HepG2 (cell line): ENCODE measurements around the gene FAM184B.

Experiments
- CBFB ChIP-seq: sonication (generic); formaldehyde crosslinking; IDR thresholded peaks from 2 replicates; pipeline ENCODE4 v1.4.0; 2020; ENCODE audit warnings: missing genetic modification reagents
- MTA3 ChIP-seq: sonication (generic); formaldehyde crosslinking; IDR thresholded peaks from 2 replicates; pipeline ENCODE4 v1.4.0; 2020; ENCODE audit warnings: missing genetic modification reagents
- MYC ChIP-seq: sonication (generic); formaldehyde crosslinking; IDR thresholded peaks from 2 replicates; pipeline ENCODE4 v1.9.0; 2021; ENCODE audit warnings: missing genetic modification reagents, borderline replicate concordance
- ZNF34 ChIP-seq: sonication (generic); formaldehyde crosslinking; IDR thresholded peaks from 2 replicates; pipeline ENCODE4 v1.4.0; 2020; ENCODE audit warnings: mild to moderate bottlenecking, missing genetic modification reagents, borderline replicate concordance
- TF ChIP-seq, protein P1 (sequence below): sonication (generic); formaldehyde crosslinking; IDR thresholded peaks from one replicate; pipeline ENCODE4 v1.5.1; 2020; ENCODE audit warnings: mild to moderate bottlenecking, missing genetic modification reagents; ENCODE audit errors: not compliant biosample characterization
- TF ChIP-seq, protein P2 (sequence below): IDR thresholded peaks from 2 replicates; pipeline ENCODE4 v1.6.1; 2012; ENCODE audit warnings: inconsistent platforms
- TF ChIP-seq, protein P3 (sequence below), 2 experiments: fragments of 450-650 bp in 1 of 2; sonication (generic) in 1 of 2; formaldehyde crosslinking; IDR thresholded peaks; 2 replicates each; pipeline versions ENCODE4 v1.5.0 to v1.8.0; 2020 to 2022; ENCODE audit warnings: mild to moderate bottlenecking in 1 of 2, missing genetic modification reagents in 1 of 2
- TF ChIP-seq, protein P4 (sequence below), 2 experiments: IDR thresholded peaks; 2 replicates each; pipeline ENCODE4 v1.6.1; 2011 to 2012; ENCODE audit warnings: low read length in 2 of 2, borderline replicate concordance in 1 of 2, low read depth in 1 of 2, mild to moderate bottlenecking in 1 of 2, moderate library complexity in 1 of 2
- TF ChIP-seq, protein P5 (sequence below): sonication (generic); formaldehyde crosslinking; IDR thresholded peaks from 2 replicates; pipeline ENCODE4 v1.4.0; 2020; ENCODE audit warnings: mild to moderate bottlenecking, missing genetic modification reagents
- TF ChIP-seq, protein P6 (sequence below): sonication (generic); formaldehyde crosslinking; IDR thresholded peaks from 2 replicates; pipeline ENCODE4 v1.8.1; 2023; ENCODE audit warnings: missing genetic modification reagents, inconsistent platforms, borderline replicate concordance
- TF ChIP-seq, protein P7 (sequence below): sonication (generic); formaldehyde crosslinking; conservative IDR thresholded peaks from 2 replicates; pipeline ENCODE4 v1.4.0; 2020; ENCODE audit warnings: missing genetic modification reagents

DNA sequence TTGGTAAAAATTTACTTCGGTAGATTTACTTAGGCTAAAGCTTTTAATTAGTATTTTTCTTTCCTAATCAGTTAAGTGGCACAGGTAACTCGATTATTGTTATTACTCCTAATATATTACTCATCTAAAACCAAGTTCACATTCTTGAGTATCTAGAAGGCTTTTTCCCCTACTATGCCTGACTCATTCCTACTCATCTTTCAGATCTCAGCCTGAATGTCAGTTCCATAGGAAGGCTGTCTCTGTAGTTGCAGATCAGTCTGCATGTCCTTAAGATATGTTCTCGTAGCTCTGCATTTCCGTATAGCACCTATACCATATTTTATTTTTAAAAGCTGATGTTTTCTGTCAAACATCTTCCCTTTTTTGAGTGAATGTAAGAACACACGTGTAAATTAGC lies 5.9 kb upstream of the FAM184B start:
- TF ChIP-seq, protein P1, sequence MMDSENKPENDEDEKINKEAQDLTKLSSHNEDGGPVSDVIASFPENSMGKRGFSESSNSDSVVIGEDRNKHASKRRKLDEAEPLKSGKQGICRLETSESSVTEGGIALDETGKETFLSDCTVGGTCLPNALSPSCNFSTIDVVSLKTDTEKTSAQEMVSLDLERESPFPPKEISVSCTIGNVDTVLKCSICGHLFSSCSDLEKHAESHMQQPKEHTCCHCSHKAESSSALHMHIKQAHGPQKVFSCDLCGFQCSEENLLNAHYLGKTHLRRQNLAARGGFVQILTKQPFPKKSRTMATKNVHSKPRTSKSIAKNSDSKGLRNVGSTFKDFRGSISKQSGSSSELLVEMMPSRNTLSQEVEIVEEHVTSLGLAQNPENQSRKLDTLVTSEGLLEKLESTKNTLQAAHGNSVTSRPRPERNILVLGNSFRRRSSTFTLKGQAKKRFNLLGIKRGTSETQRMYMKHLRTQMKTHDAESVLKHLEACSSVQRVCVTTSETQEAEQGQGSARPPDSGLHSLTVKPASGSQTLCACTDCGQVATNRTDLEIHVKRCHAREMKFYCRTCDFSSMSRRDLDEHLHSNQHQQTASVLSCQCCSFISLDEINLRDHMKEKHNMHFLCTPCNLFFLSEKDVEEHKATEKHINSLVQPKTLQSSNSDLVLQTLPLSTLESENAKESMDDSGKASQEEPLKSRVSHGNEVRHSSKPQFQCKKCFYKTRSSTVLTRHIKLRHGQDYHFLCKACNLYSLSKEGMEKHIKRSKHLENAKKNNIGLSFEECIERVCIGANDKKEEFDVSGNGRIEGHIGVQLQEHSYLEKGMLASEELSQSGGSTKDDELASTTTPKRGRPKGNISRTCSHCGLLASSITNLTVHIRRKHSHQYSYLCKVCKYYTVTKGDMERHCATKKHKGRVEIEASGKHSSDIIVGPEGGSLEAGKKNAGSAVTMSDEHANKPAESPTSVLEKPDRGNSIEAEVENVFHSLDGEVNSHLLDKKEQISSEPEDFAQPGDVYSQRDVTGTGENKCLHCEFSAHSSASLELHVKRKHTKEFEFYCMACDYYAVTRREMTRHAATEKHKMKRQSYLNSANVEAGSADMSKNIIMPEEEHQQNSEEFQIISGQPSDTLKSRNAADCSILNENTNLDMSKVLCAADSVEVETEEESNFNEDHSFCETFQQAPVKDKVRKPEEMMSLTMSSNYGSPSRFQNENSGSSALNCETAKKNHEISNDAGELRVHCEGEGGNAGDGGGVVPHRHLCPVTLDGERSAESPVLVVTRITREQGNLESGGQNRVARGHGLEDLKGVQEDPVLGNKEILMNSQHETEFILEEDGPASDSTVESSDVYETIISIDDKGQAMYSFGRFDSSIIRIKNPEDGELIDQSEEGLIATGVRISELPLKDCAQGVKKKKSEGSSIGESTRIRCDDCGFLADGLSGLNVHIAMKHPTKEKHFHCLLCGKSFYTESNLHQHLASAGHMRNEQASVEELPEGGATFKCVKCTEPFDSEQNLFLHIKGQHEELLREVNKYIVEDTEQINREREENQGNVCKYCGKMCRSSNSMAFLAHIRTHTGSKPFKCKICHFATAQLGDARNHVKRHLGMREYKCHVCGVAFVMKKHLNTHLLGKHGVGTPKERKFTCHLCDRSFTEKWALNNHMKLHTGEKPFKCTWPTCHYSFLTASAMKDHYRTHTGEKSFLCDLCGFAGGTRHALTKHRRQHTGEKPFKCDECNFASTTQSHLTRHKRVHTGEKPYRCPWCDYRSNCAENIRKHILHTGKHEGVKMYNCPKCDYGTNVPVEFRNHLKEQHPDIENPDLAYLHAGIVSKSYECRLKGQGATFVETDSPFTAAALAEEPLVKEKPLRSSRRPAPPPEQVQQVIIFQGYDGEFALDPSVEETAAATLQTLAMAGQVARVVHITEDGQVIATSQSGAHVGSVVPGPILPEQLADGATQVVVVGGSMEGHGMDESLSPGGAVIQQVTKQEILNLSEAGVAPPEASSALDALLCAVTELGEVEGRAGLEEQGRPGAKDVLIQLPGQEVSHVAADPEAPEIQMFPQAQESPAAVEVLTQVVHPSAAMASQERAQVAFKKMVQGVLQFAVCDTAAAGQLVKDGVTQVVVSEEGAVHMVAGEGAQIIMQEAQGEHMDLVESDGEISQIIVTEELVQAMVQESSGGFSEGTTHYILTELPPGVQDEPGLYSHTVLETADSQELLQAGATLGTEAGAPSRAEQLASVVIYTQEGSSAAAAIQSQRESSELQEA (CRISPR knock-in tag), result no peak
- TF ChIP-seq, protein P2, sequence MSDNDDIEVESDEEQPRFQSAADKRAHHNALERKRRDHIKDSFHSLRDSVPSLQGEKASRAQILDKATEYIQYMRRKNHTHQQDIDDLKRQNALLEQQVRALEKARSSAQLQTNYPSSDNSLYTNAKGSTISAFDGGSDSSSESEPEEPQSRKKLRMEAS, result no peak
- TF ChIP-seq MTA3 (CRISPR knock-in tag) (no peak), CBFB (no peak), MYC (CRISPR knock-in tag) (no peak), ZNF34 (CRISPR knock-in tag) (no peak)
- TF ChIP-seq, protein P3, sequence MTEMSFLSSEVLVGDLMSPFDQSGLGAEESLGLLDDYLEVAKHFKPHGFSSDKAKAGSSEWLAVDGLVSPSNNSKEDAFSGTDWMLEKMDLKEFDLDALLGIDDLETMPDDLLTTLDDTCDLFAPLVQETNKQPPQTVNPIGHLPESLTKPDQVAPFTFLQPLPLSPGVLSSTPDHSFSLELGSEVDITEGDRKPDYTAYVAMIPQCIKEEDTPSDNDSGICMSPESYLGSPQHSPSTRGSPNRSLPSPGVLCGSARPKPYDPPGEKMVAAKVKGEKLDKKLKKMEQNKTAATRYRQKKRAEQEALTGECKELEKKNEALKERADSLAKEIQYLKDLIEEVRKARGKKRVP (CRISPR knock-in tag; IDR thresholded peaks at IDR 0.05), result no peak
- TF ChIP-seq, protein P4, sequence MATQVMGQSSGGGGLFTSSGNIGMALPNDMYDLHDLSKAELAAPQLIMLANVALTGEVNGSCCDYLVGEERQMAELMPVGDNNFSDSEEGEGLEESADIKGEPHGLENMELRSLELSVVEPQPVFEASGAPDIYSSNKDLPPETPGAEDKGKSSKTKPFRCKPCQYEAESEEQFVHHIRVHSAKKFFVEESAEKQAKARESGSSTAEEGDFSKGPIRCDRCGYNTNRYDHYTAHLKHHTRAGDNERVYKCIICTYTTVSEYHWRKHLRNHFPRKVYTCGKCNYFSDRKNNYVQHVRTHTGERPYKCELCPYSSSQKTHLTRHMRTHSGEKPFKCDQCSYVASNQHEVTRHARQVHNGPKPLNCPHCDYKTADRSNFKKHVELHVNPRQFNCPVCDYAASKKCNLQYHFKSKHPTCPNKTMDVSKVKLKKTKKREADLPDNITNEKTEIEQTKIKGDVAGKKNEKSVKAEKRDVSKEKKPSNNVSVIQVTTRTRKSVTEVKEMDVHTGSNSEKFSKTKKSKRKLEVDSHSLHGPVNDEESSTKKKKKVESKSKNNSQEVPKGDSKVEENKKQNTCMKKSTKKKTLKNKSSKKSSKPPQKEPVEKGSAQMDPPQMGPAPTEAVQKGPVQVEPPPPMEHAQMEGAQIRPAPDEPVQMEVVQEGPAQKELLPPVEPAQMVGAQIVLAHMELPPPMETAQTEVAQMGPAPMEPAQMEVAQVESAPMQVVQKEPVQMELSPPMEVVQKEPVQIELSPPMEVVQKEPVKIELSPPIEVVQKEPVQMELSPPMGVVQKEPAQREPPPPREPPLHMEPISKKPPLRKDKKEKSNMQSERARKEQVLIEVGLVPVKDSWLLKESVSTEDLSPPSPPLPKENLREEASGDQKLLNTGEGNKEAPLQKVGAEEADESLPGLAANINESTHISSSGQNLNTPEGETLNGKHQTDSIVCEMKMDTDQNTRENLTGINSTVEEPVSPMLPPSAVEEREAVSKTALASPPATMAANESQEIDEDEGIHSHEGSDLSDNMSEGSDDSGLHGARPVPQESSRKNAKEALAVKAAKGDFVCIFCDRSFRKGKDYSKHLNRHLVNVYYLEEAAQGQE (IDR thresholded peaks at IDR 0.05; ENCODE audit: borderline replicate concordance in 1 of 2, low read depth in 1 of 2, low read length in 2 of 2), result no peak
- TF ChIP-seq, protein P5, sequence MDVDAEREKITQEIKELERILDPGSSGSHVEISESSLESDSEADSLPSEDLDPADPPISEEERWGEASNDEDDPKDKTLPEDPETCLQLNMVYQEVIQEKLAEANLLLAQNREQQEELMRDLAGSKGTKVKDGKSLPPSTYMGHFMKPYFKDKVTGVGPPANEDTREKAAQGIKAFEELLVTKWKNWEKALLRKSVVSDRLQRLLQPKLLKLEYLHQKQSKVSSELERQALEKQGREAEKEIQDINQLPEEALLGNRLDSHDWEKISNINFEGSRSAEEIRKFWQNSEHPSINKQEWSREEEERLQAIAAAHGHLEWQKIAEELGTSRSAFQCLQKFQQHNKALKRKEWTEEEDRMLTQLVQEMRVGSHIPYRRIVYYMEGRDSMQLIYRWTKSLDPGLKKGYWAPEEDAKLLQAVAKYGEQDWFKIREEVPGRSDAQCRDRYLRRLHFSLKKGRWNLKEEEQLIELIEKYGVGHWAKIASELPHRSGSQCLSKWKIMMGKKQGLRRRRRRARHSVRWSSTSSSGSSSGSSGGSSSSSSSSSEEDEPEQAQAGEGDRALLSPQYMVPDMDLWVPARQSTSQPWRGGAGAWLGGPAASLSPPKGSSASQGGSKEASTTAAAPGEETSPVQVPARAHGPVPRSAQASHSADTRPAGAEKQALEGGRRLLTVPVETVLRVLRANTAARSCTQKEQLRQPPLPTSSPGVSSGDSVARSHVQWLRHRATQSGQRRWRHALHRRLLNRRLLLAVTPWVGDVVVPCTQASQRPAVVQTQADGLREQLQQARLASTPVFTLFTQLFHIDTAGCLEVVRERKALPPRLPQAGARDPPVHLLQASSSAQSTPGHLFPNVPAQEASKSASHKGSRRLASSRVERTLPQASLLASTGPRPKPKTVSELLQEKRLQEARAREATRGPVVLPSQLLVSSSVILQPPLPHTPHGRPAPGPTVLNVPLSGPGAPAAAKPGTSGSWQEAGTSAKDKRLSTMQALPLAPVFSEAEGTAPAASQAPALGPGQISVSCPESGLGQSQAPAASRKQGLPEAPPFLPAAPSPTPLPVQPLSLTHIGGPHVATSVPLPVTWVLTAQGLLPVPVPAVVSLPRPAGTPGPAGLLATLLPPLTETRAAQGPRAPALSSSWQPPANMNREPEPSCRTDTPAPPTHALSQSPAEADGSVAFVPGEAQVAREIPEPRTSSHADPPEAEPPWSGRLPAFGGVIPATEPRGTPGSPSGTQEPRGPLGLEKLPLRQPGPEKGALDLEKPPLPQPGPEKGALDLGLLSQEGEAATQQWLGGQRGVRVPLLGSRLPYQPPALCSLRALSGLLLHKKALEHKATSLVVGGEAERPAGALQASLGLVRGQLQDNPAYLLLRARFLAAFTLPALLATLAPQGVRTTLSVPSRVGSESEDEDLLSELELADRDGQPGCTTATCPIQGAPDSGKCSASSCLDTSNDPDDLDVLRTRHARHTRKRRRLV (CRISPR knock-in tag), result no peak
- TF ChIP-seq, protein P6, sequence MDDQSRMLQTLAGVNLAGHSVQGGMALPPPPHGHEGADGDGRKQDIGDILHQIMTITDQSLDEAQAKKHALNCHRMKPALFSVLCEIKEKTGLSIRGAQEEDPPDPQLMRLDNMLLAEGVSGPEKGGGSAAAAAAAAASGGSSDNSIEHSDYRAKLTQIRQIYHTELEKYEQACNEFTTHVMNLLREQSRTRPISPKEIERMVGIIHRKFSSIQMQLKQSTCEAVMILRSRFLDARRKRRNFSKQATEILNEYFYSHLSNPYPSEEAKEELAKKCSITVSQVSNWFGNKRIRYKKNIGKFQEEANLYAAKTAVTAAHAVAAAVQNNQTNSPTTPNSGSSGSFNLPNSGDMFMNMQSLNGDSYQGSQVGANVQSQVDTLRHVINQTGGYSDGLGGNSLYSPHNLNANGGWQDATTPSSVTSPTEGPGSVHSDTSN (CRISPR knock-in tag), result no peak
- TF ChIP-seq, protein P7, sequence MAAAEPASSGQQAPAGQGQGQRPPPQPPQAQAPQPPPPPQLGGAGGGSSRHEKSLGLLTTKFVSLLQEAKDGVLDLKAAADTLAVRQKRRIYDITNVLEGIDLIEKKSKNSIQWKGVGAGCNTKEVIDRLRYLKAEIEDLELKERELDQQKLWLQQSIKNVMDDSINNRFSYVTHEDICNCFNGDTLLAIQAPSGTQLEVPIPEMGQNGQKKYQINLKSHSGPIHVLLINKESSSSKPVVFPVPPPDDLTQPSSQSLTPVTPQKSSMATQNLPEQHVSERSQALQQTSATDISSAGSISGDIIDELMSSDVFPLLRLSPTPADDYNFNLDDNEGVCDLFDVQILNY, result no peak
